CD4-positive, alpha-beta T cell (primary cell): ENCODE results near the gene TTC9B. TPM values are rescaled to one million over a fixed set of nuclear protein-coding genes. Genes with fewer than 3 reads are reported as not detected.

Experiments used
- ATAC-seq: fragments of 200-7000 bp; cut with Tn5 transposase; one replicate; pipeline ENCODE4 v1.10.0; 2022; ENCODE audit warnings: mild to moderate bottlenecking; ENCODE audit not compliant: poor library complexity
- CTCF ChIA-PET: fragments of 350-600 bp; sonication (Branson Sonifier 250); formaldehyde crosslinking; loops from one replicate; lab custom pipeline; 2021; ENCODE audit warnings: antibody characterized with exemption, inconsistent platforms; lab: Charles Lee
- POLR2A ChIA-PET: fragments of 350-600 bp; sonication (Branson Sonifier 250); formaldehyde crosslinking; loops from one replicate; lab custom pipeline; 2021; ENCODE audit warnings: antibody characterized with exemption, inconsistent platforms; lab: Charles Lee
- DNase-seq, 14 experiments: peaks; one replicate each; pipeline ENCODE4 v3.0.0-alpha.2; 2013 to 2020; ENCODE audit warnings: mixed read lengths in 2 of 14
- H3K27ac ChIP-seq, 2 donors: one replicate each; pipeline versions ENCODE4 v1.5.1 to v1.7.0; 2013; ENCODE audit warnings: low read length in 2 of 2, low read depth in 1 of 2, mild to moderate bottlenecking in 1 of 2
- H3K27me3 ChIP-seq, 2 experiments: 1 replicate in 1 of 2; 2 replicates in 1 of 2; pipeline versions ENCODE4 v1.6.1 to v1.7.0; 2013; ENCODE audit warnings: low read length in 2 of 2, control low read depth in 1 of 2, mild to moderate bottlenecking in 1 of 2, moderate library complexity in 1 of 2; ENCODE audit not compliant: insufficient read depth in 2 of 2, control insufficient read depth in 1 of 2
- H3K36me3 ChIP-seq: one replicate; pipeline ENCODE4 v1.6.1; 2013; ENCODE audit warnings: low read length, control low read depth; ENCODE audit not compliant: insufficient read depth
- H3K4me1 ChIP-seq: one replicate; pipeline ENCODE4 v1.6.1; 2013; ENCODE audit warnings: low read length, control low read depth; ENCODE audit not compliant: insufficient read depth
- H3K4me3 ChIP-seq: one replicate; pipeline ENCODE4 v1.5.1; 2013; ENCODE audit warnings: mild to moderate bottlenecking, low read length, moderate library complexity
- H3K9me3 ChIP-seq, 2 experiments: 1 replicate in 1 of 2; 2 replicates in 1 of 2; pipeline versions ENCODE4 v1.6.1 to v1.7.0; 2013; ENCODE audit warnings: low read length in 2 of 2, mild to moderate bottlenecking in 2 of 2, control low read depth in 1 of 2, moderate library complexity in 1 of 2; ENCODE audit not compliant: control insufficient read depth in 1 of 2, insufficient read depth in 1 of 2
- H3K27ac Mint-ChIP-seq: one replicate; pipeline ENCODE4 v1.8.0; 2020; ENCODE audit warnings: mixed read lengths
- H3K27me3 Mint-ChIP-seq: one replicate; pipeline ENCODE4 v1.8.0; 2021; ENCODE audit warnings: mixed read lengths
- H3K36me3 Mint-ChIP-seq: one replicate; pipeline ENCODE4 v1.8.0; 2021; ENCODE audit warnings: low read depth, mixed read lengths
- H3K4me1 Mint-ChIP-seq: one replicate; pipeline ENCODE4 v1.8.0; 2021; ENCODE audit warnings: low read depth, mixed read lengths
- H3K4me3 Mint-ChIP-seq: one replicate; pipeline ENCODE4 v1.8.0; 2020; ENCODE audit warnings: mild to moderate bottlenecking, mixed read lengths
- H3K9me3 Mint-ChIP-seq: one replicate; pipeline ENCODE4 v1.8.0; 2020; ENCODE audit warnings: mixed read lengths
- CTCF ChIP-seq: fragments of 200-600 bp; IDR thresholded peaks from one replicate; pipeline ENCODE4 v1.8.0; 2022; ENCODE audit warnings: antibody characterized with exemption, mild to moderate bottlenecking
- intact Hi-C, 2 experiments: fragments of 100-400 bp; cut with DNase I in 1 of 2; cut with micrococcal nuclease in 1 of 2; formaldehyde crosslinking; loops; one replicate each; pipeline versions ENCODE4 v1.15.1 to v1.9.0; 2023 to 2025; cut with DNase I, micrococcal nuclease
- total RNA-seq, 174 experiments: library from RNA in 2 of 174; stranded (reverse) in 2 of 174; gene quantifications; one replicate each; pipeline ENCODE4 v1.2.3 and lab custom pipeline; 2021 to 2026

Gene TTC9B
- total RNA-seq, 2 experiments from 2014 or later: not detected

GRCh38 chr19:40229926-40230417 lies 11.8 kb upstream of the TTC9B start:
- peaks cover 22% of the 10 kb centered on the region for H3K27me3 Mint-ChIP-seq
- TF ChIP-seq CTCF: no peak
- no peak for ATAC-seq
- Histone ChIP-seq H3K4me3 (no peak overlapping the region), H3K4me1 (peaks cover 17% of the 10 kb centered on the region), H3K9me3 (peaks cover 0 to 11% of the 10 kb centered on the region in 2 experiments), H3K27me3 (peaks cover 17% of the 10 kb centered on the region in 2 experiments), H3K36me3 (peaks cover 17% of the 10 kb centered on the region), H3K27ac (no peak overlapping the region)
- DNase-seq: no peak
- H3K9me3 Mint-ChIP-seq: no peaks in the 10 kb centered on the region
- peaks cover 22% of the 10 kb centered on the region for H3K4me1 Mint-ChIP-seq
- H3K4me3 Mint-ChIP-seq: no peak overlapping the region
- H3K36me3 Mint-ChIP-seq: peaks cover 14% of the 10 kb centered on the region
- intact Hi-C loops: loop anchor here in 1 of 2 experiments (10.0 kb wide), 1 partner anchor 335 kb away; no protein-coding TSS in a partner anchor
- CTCF ChIA-PET: no interaction called here
- H3K27ac Mint-ChIP-seq: peak overlapping the region; percentile 54
- POLR2A ChIA-PET: interaction anchor here (0.7 kb wide), 1 partner anchor 731 kb away, joined by 4 read pairs; no protein-coding TSS in a partner anchor

GRCh38 chr19:40229484-40229883 lies 11.3 kb upstream of the TTC9B start:
- H3K9me3 ChIP-seq: peaks cover 0 to 16% of the 10 kb centered on the region in 2 experiments
- ChIA-PET POLR2A (no interaction called here), CTCF (no interaction called here)
- H3K36me3 ChIP-seq: peaks cover 12% of the 10 kb centered on the region
- DNase-seq: peak in 1 of 14 experiments; percentile 18
- peaks cover 21 to 22% of the 10 kb centered on the region in 2 experiments for H3K27me3 ChIP-seq
- peaks cover 17% of the 10 kb centered on the region for H3K4me1 ChIP-seq
- Mint-ChIP-seq H3K27me3 (peaks cover 27% of the 10 kb centered on the region), H3K27ac (peak overlapping the region; percentile 54), H3K36me3 (peaks cover 10% of the 10 kb centered on the region), H3K4me3 (no peak overlapping the region), H3K9me3 (no peaks in the 10 kb centered on the region), H3K4me1 (peaks cover 22% of the 10 kb centered on the region)
- TF ChIP-seq CTCF: no peak
- H3K4me3 ChIP-seq: no peak overlapping the region
- peak; percentile 45 for ATAC-seq
- intact Hi-C loops: loop anchor here in 1 of 2 experiments (10.0 kb wide), 1 partner anchor 335 kb away; no protein-coding TSS in a partner anchor
- no peak overlapping the region for H3K27ac ChIP-seq

- intact Hi-C loops: loop anchor here in 1 of 2 experiments (10.0 kb wide), 1 partner anchor 334 kb away; no protein-coding TSS in a partner anchor
- Mint-ChIP-seq H3K4me3 (no peak overlapping the region), H3K4me1 (peaks cover 22% of the 10 kb centered on the region), H3K27me3 (peaks cover 33% of the 10 kb centered on the region), H3K36me3 (peaks cover 3% of the 10 kb centered on the region), H3K9me3 (no peaks in the 10 kb centered on the region), H3K27ac (no peak overlapping the region)
- H3K27ac ChIP-seq: no peak overlapping the region
- DNase-seq: no peak
- peaks cover 0 to 19% of the 10 kb centered on the region in 2 experiments for H3K9me3 ChIP-seq
- no peak for ATAC-seq
- H3K4me1 ChIP-seq: peaks cover 17% of the 10 kb centered on the region
- peaks cover 8% of the 10 kb centered on the region for H3K36me3 ChIP-seq
- CTCF ChIA-PET: no interaction called here
- POLR2A ChIA-PET: interaction anchor here (1.3 kb wide), 1 partner anchor 56 kb away, joined by 3 read pairs; the partner anchor contains the start of gene AKT2
- no peak overlapping the region for H3K4me3 ChIP-seq
- no peak for TF ChIP-seq CTCF
- peaks cover 28% of the 10 kb centered on the region in 2 experiments for H3K27me3 ChIP-seq
These were observed 10.7 kb upstream of the TTC9B start for GRCh38 chr19:40228863-40229262.
